CD4-positive, CD25-positive, alpha-beta regulatory T cell (primary cell): ENCODE measurements around the gene EXOSC6. TPM values are rescaled to one million over a fixed set of nuclear protein-coding genes. Genes with fewer than 3 reads are reported as not detected.
A peak's percentile ranks its signal among the peaks of the same experiment; 100 is the strongest.
"Not testable (repeated sequence)": the region's sequence is repeated elsewhere in the genome, so short reads cannot be mapped to it uniquely, and the experiment has no call there.

ENCODE experiments used
- ATAC-seq, 2 donors: fragments of 150-1000 bp; cut with Tn5 transposase; one replicate each; pipeline ENCODE4 v1.10.0; 2021; ENCODE audit warnings: low read depth in 2 of 2, moderate number of reproducible peaks in 2 of 2, moderate library complexity in 1 of 2
- DNase-seq, 3 donors: peaks; one replicate each; pipeline versions ENCODE4 v3.0.0 to v3.0.0-alpha.2; 2012 to 2022; ENCODE audit warnings: mixed read lengths in 1 of 3
- H3K27ac ChIP-seq: one replicate; pipeline ENCODE4 v1.7.0; 2013; ENCODE audit warnings: mild to moderate bottlenecking, low read length; ENCODE audit not compliant: insufficient read depth, poor library complexity, severe bottlenecking
- H3K27me3 ChIP-seq: one replicate; pipeline ENCODE4 v1.7.0; 2013; ENCODE audit warnings: low read length; ENCODE audit not compliant: control insufficient read depth, insufficient read depth
- H3K36me3 ChIP-seq: one replicate; pipeline ENCODE4 v1.7.0; 2013; ENCODE audit warnings: mild to moderate bottlenecking, low read length, moderate library complexity; ENCODE audit not compliant: control insufficient read depth, insufficient read depth
- H3K4me1 ChIP-seq: 2 replicates; pipeline ENCODE4 v1.7.0; 2013; ENCODE audit warnings: mild to moderate bottlenecking, low read length; ENCODE audit not compliant: insufficient read depth, control insufficient read depth, poor library complexity, severe bottlenecking
- H3K4me3 ChIP-seq: one replicate; pipeline ENCODE4 v1.7.0; 2013; ENCODE audit warnings: low read depth, mild to moderate bottlenecking, low read length, moderate library complexity
- H3K9me3 ChIP-seq, 2 experiments: 1 replicate in 1 of 2; 2 replicates in 1 of 2; pipeline ENCODE4 v1.7.0; 2013; ENCODE audit warnings: low read length in 2 of 2, mild to moderate bottlenecking in 1 of 2, moderate library complexity in 1 of 2; ENCODE audit not compliant: control insufficient read depth in 2 of 2
- H3K27ac Mint-ChIP-seq, 3 donors: one replicate each; pipeline ENCODE4 v1.8.0; 2020 to 2022; ENCODE audit warnings: mild to moderate bottlenecking in 3 of 3, mixed read lengths in 3 of 3, moderate library complexity in 2 of 3
- H3K27me3 Mint-ChIP-seq: one replicate; pipeline ENCODE4 v1.8.0; 2022; ENCODE audit warnings: mild to moderate bottlenecking, mixed read lengths
- H3K36me3 Mint-ChIP-seq: one replicate; pipeline ENCODE4 v1.8.0; 2020; ENCODE audit warnings: mixed read lengths
- H3K4me1 Mint-ChIP-seq, 4 donors: one replicate each; pipeline ENCODE4 v1.8.0; 2020 to 2022; ENCODE audit warnings: mixed read lengths in 4 of 4, mild to moderate bottlenecking in 1 of 4
- H3K4me3 Mint-ChIP-seq, 4 donors: one replicate each; pipeline ENCODE4 v1.8.0; 2020 to 2022; ENCODE audit warnings: mild to moderate bottlenecking in 4 of 4, mixed read lengths in 4 of 4, moderate library complexity in 3 of 4
- H3K9me3 Mint-ChIP-seq, 7 donors: one replicate each; pipeline ENCODE4 v1.8.0; 2020 to 2022; ENCODE audit warnings: mixed read lengths in 7 of 7, mild to moderate bottlenecking in 3 of 7, moderate library complexity in 2 of 7
- polyA plus RNA-seq, 4 donors: library from polyadenylated mRNA; unstranded; fragments of 300-500 nt; fragmentation: Illumina TruSeq; gene quantifications; one replicate each; pipeline ENCODE4 v1.2.3, GENCODE V29; 2021
- total RNA-seq: library from RNA; stranded (reverse); gene quantifications from one replicate; pipeline ENCODE4 v1.2.3, GENCODE V29; 2022

The EXOSC6 gene
- total and polyA plus RNA-seq, 5 donors from 2014 or later = 5.2 to 29.6 (median 12.2) TPM

GRCh38 chr16:70225430-70225829 is 26.3 kb downstream of the EXOSC6 start:
- H3K4me3 ChIP-seq, ATAC-seq, H3K4me1 Mint-ChIP-seq, H3K4me1 ChIP-seq, H3K27me3 ChIP-seq, H3K27me3 Mint-ChIP-seq, H3K4me3 Mint-ChIP-seq, DNase-seq, H3K9me3 Mint-ChIP-seq, H3K9me3 ChIP-seq, H3K27ac ChIP-seq, H3K36me3 Mint-ChIP-seq: not testable (repeated sequence)
- H3K36me3 ChIP-seq = peaks cover 21% of the 10 kb centered on the region
- H3K27ac Mint-ChIP-seq = peak overlapping the region in 1 of 3 donors; percentile 46

- H3K4me3 Mint-ChIP-seq = not testable (repeated sequence)
These were observed 27.1 kb downstream of the EXOSC6 start for GRCh38 chr16:70224645-70225044.

GRCh38 chr16:70223971-70224513 is 27.7 kb downstream of the EXOSC6 start:
- not testable (repeated sequence) for H3K4me1 ChIP-seq, H3K27me3 ChIP-seq, H3K4me3 ChIP-seq, H3K36me3 Mint-ChIP-seq, H3K27me3 Mint-ChIP-seq, H3K27ac ChIP-seq, H3K4me1 Mint-ChIP-seq, H3K4me3 Mint-ChIP-seq, DNase-seq, H3K9me3 Mint-ChIP-seq, H3K9me3 ChIP-seq, ATAC-seq
- peak overlapping the region in 2 of 3 donors; percentile 46 to 61 for H3K27ac Mint-ChIP-seq
- H3K36me3 ChIP-seq = peaks cover 25% of the 10 kb centered on the region

More at GRCh38 chr16:70224645-70225044, 27.1 kb downstream of the EXOSC6 start:
- not testable (repeated sequence) for H3K27me3 Mint-ChIP-seq, H3K27ac Mint-ChIP-seq, H3K9me3 ChIP-seq, H3K4me3 ChIP-seq, H3K4me1 Mint-ChIP-seq, DNase-seq, H3K36me3 Mint-ChIP-seq, H3K4me1 ChIP-seq, H3K27ac ChIP-seq, H3K27me3 ChIP-seq, H3K9me3 Mint-ChIP-seq, ATAC-seq
- H3K36me3 ChIP-seq = peaks cover 23% of the 10 kb centered on the region

- H3K4me3 Mint-ChIP-seq = peak overlapping the region in 1 of 4 donors; percentile 49
- not testable (repeated sequence) for H3K27me3 Mint-ChIP-seq, H3K4me1 Mint-ChIP-seq, H3K4me1 ChIP-seq, H3K36me3 Mint-ChIP-seq, H3K9me3 ChIP-seq, DNase-seq, H3K4me3 ChIP-seq, H3K27ac ChIP-seq, H3K9me3 Mint-ChIP-seq, H3K27me3 ChIP-seq, ATAC-seq
- H3K36me3 ChIP-seq = peaks cover 22% of the 10 kb centered on the region
- peak overlapping the region; percentile 18 to 61 (median 41) for H3K27ac Mint-ChIP-seq
These were observed 28.5 kb downstream of the EXOSC6 start for GRCh38 chr16:70223216-70223615.

GRCh38 chr16:70222574-70222973 is 29.2 kb downstream of the EXOSC6 start:
- not testable (repeated sequence) for H3K27me3 ChIP-seq, H3K4me1 ChIP-seq, H3K9me3 ChIP-seq, H3K4me3 Mint-ChIP-seq, H3K36me3 Mint-ChIP-seq, ATAC-seq, H3K9me3 Mint-ChIP-seq, H3K4me3 ChIP-seq, H3K4me1 Mint-ChIP-seq, H3K27me3 Mint-ChIP-seq, H3K27ac ChIP-seq
- peaks cover 17% of the 10 kb centered on the region for H3K36me3 ChIP-seq
- H3K27ac Mint-ChIP-seq = peak overlapping the region; percentile 48 to 81 (median 61)
- peak in 1 of 3 donors; percentile 5 for DNase-seq

GRCh38 chr16:70218586-70218985 is 33.2 kb downstream of the EXOSC6 start:
- H3K27me3 Mint-ChIP-seq, H3K4me1 Mint-ChIP-seq, H3K27ac ChIP-seq, H3K9me3 ChIP-seq, H3K27me3 ChIP-seq, H3K36me3 ChIP-seq, H3K4me1 ChIP-seq, H3K4me3 Mint-ChIP-seq, DNase-seq, ATAC-seq, H3K9me3 Mint-ChIP-seq, H3K27ac Mint-ChIP-seq, H3K4me3 ChIP-seq, H3K36me3 Mint-ChIP-seq: not testable (repeated sequence)

- not testable (repeated sequence) for H3K27ac Mint-ChIP-seq, H3K4me3 Mint-ChIP-seq, H3K9me3 ChIP-seq, H3K36me3 ChIP-seq, H3K27me3 Mint-ChIP-seq, H3K4me1 ChIP-seq, H3K9me3 Mint-ChIP-seq, H3K27me3 ChIP-seq, ATAC-seq, H3K4me1 Mint-ChIP-seq, H3K27ac ChIP-seq, H3K4me3 ChIP-seq, DNase-seq
- H3K36me3 Mint-ChIP-seq = peaks cover 11% of the 10 kb centered on the region
These were observed 45.4 kb downstream of the EXOSC6 start for GRCh38 chr16:70206382-70206781.

GRCh38 chr16:70204668-70205405 is 46.9 kb downstream of the EXOSC6 start:
- H3K4me1 ChIP-seq, H3K27ac ChIP-seq, H3K4me3 ChIP-seq, H3K36me3 ChIP-seq, H3K4me1 Mint-ChIP-seq, H3K4me3 Mint-ChIP-seq, H3K36me3 Mint-ChIP-seq, H3K27me3 Mint-ChIP-seq, H3K9me3 Mint-ChIP-seq, H3K27me3 ChIP-seq, ATAC-seq, DNase-seq, H3K27ac Mint-ChIP-seq, H3K9me3 ChIP-seq: not testable (repeated sequence)
